Measurements from ENCODE around the gene PRPF8. TPM values are rescaled to one million over a fixed set of nuclear protein-coding genes. Genes with fewer than 3 reads are reported as not detected.

Gene PRPF8
- total and polyA plus RNA-seq, 2 of the 13 experiments (the other 11 are each of a cell fraction or from before 2014, with no cell fraction given) = 112 to 179 TPM

- no peak for TF ChIP-seq HOXA5 (CRISPR knock-in tag; IDR thresholded peaks at IDR 0.05)
- TF ChIP-seq TGIF2 (CRISPR knock-in tag; IDR thresholded peaks at IDR 0.05) = peak; percentile 49; the same call in 1 of the 2 replicates
- TF ChIP-seq ETV5 (CRISPR knock-in tag; IDR thresholded peaks at IDR 0.05; ENCODE audit: borderline replicate concordance) = peak; percentile 53; the same call in 1 of the 2 replicates
- TF ChIP-seq ZNF337 (CRISPR knock-in tag; IDR thresholded peaks at IDR 0.05; ENCODE audit: borderline replicate concordance, low read depth) = no peak
- TF ChIP-seq ZNF468 (CRISPR knock-in tag; IDR thresholded peaks at IDR 0.05) = no peak
- no peak for TF ChIP-seq ZNF546 (CRISPR knock-in tag; conservative IDR thresholded peaks at IDR 0.05)
- no peak for TF ChIP-seq ZNF432 (CRISPR knock-in tag; IDR thresholded peaks at IDR 0.05; ENCODE audit: borderline replicate concordance)
- no peak for TF ChIP-seq ZNF550 (CRISPR knock-in tag; IDR thresholded peaks at IDR 0.05; ENCODE audit: borderline replicate concordance)
- no peak for TF ChIP-seq AGO2 (optimal IDR thresholded peaks at IDR 0.05; ENCODE audit: low read depth, low read length)
- no peak for TF ChIP-seq ZNF775 (CRISPR knock-in tag; IDR thresholded peaks at IDR 0.05; ENCODE audit: borderline replicate concordance)
- no peak for TF ChIP-seq SYNCRIP (IDR thresholded peaks at IDR 0.05; ENCODE audit: insufficient read depth, low read depth, low read length)
- peak; percentile 84 for TF ChIP-seq MAX (IDR thresholded peaks at IDR 0.05)
- peak; percentile 33; the same call in 1 of the 2 replicates for TF ChIP-seq ZFX (CRISPR knock-in tag; IDR thresholded peaks at IDR 0.05; ENCODE audit: low read depth)
- TF ChIP-seq TMF1 (CRISPR knock-in tag; IDR thresholded peaks at IDR 0.05; ENCODE audit: low read depth) = no peak
- 0 out of 2 replicates have a peak, but pooled peaks have one; percentile 25 for TF ChIP-seq ZNF503 (CRISPR knock-in tag; IDR thresholded peaks at IDR 0.05)
- no peak for TF ChIP-seq SAFB2 (CRISPR knock-in tag; IDR thresholded peaks at IDR 0.05; ENCODE audit: borderline replicate concordance, low read depth)
- peak; percentile 45; the same call in 1 of the 2 replicates for TF ChIP-seq TARDBP (CRISPR knock-in tag; IDR thresholded peaks at IDR 0.05)
- no peak for TF ChIP-seq CSRNP2 (CRISPR knock-in tag; conservative IDR thresholded peaks at IDR 0.05; ENCODE audit: low read depth)
- TF ChIP-seq ZNF333 (CRISPR knock-in tag; IDR thresholded peaks at IDR 0.05; ENCODE audit: borderline replicate concordance) = no peak
- TF ChIP-seq ZMAT3 (CRISPR knock-in tag; conservative IDR thresholded peaks at IDR 0.05) = no peak; the same call in 1 of the 2 replicates
- peak; percentile 6; the same call in 1 of the 2 replicates for TF ChIP-seq ZNF205 (CRISPR knock-in tag; IDR thresholded peaks at IDR 0.05)
- no peak for TF ChIP-seq RBM39 (IDR thresholded peaks at IDR 0.05; ENCODE audit: low read depth, low read length, poor library complexity, severe bottlenecking)
- no peak for TF ChIP-seq ZNF629 (CRISPR knock-in tag; conservative IDR thresholded peaks at IDR 0.05)
- TF ChIP-seq IKZF4 (CRISPR knock-in tag; IDR thresholded peaks at IDR 0.05; ENCODE audit: borderline replicate concordance, low read depth, not compliant biosample characterization) = no peak
- peak; percentile 60; the same call in 1 of the 2 replicates for TF ChIP-seq SOX5 (CRISPR knock-in tag; IDR thresholded peaks at IDR 0.05; ENCODE audit: borderline replicate concordance)
- no peak for TF ChIP-seq SOX6 (IDR thresholded peaks at IDR 0.05)
- TF ChIP-seq SOX6 (CRISPR knock-in tag; IDR thresholded peaks at IDR 0.05) = peak; percentile 67; the same call in 1 of the 2 replicates
- TF ChIP-seq CCDC6 (CRISPR knock-in tag; IDR thresholded peaks at IDR 0.05) = peak; percentile 79
- TF ChIP-seq ZNF12 (CRISPR knock-in tag; IDR thresholded peaks at IDR 0.05) = no peak
Measured at GRCh38 chr17:1714427-1714979, 29.8 kb upstream of the PRPF8 start (continued).
